Muscle of leg (tissue), 16 donors: ENCODE results near the gene UBL5. TPM values are rescaled to one million over a fixed set of nuclear protein-coding genes. Genes with fewer than 3 reads are reported as not detected.
"Not testable (repeated sequence)": the region's sequence is repeated elsewhere in the genome, so short reads cannot be mapped to it uniquely, and the experiment has no call there.

Source experiments
- DNase-seq: peaks from one replicate; pipeline ENCODE4 v3.0.0; 2013
- H3K27ac ChIP-seq: one replicate; pipeline ENCODE4 v1.5.1; 2013; ENCODE audit warnings: mild to moderate bottlenecking, low read length, control low read depth
- H3K27me3 ChIP-seq: one replicate; pipeline ENCODE4 v1.6.1; 2013; ENCODE audit warnings: low read length; ENCODE audit not compliant: control insufficient read depth, insufficient read depth
- H3K36me3 ChIP-seq: one replicate; pipeline ENCODE4 v1.6.1; 2013; ENCODE audit warnings: low read length; ENCODE audit not compliant: control insufficient read depth, insufficient read depth
- H3K4me1 ChIP-seq: one replicate; pipeline ENCODE4 v1.6.1; 2013; ENCODE audit warnings: low read length; ENCODE audit not compliant: control insufficient read depth, insufficient read depth
- H3K4me3 ChIP-seq: one replicate; pipeline ENCODE4 v1.5.1; 2013; ENCODE audit warnings: low read length, control low read depth
- H3K9me3 ChIP-seq: replicated peaks from 2 replicates; pipeline ENCODE4 v1.6.1; 2013; ENCODE audit warnings: low read depth, low read length; ENCODE audit not compliant: control insufficient read depth
- WGBS: methylation state at CpG from one replicate; pipeline ENCODE4 v1.1.5; 2013; ENCODE audit warnings: missing lambda C conversion rate; ENCODE audit not compliant: insufficient coverage; 5-methylcytosine and 5-hydroxymethylcytosine counted together
- long read RNA-seq, 11 donors: transcript quantifications; one replicate each; lab custom pipeline, GENCODE V29; 2026
- polyA plus RNA-seq, 8 donors: library from polyadenylated mRNA; unstranded; fragments of 120-200 nt; gene quantifications; one replicate each; pipeline versions ENCODE4 v1.2.1 to v1.2.3, GENCODE V29; 2013; ENCODE audit warnings: inconsistent platforms in 1 of 8, low replicate concordance in 1 of 8; ENCODE audit not compliant: insufficient read length in 8 of 8, insufficient read depth in 1 of 8
- total RNA-seq: library from RNA; stranded (reverse); fragments of 120-200 nt; gene quantifications from one replicate; pipeline ENCODE4 v1.2.4, GENCODE V29; 2013

Gene UBL5
- 333 TPM for total RNA-seq
- 100 to 1,000 TPM; 182 to 220 (median 195) TPM for polyA plus RNA-seq
- long read RNA-seq, donor 1, transcript UBL5-202 (5 exons, 432 nt) = major isoform, 57 of 75 reads
- long read RNA-seq, donor 1, transcript UBL5-201 (5 exons, 513 nt) = minor isoform, 8 of 75 reads
- long read RNA-seq, donor 1, partial matches to known transcripts = 8 of 75 reads
- long read RNA-seq, donor 1, other reads (novel, unspliced or antisense) = 0 of 75 reads
- long read RNA-seq, donor 2, transcript UBL5-202 (5 exons, 432 nt) = major isoform, 16 of 18 reads
- long read RNA-seq, donor 2, partial matches to known transcripts = 0 of 18 reads
- long read RNA-seq, donor 2, other reads (novel, unspliced or antisense) = 0 of 18 reads
- long read RNA-seq, donor 3, transcript UBL5-201 (5 exons, 513 nt) = minor isoform, 11 of 94 reads
- long read RNA-seq, donor 3, transcript UBL5-202 (5 exons, 432 nt) = major isoform, 71 of 94 reads
- long read RNA-seq, donor 3, partial matches to known transcripts = 12 of 94 reads
- long read RNA-seq, donor 3, other reads (novel, unspliced or antisense) = 0 of 94 reads
- long read RNA-seq, donor 4, transcript UBL5-201 (5 exons, 513 nt) = minor isoform, 9 of 136 reads
- long read RNA-seq, donor 4, transcript UBL5-202 (5 exons, 432 nt) = major isoform, 115 of 136 reads
- long read RNA-seq, donor 4, partial matches to known transcripts = 9 of 136 reads
- long read RNA-seq, donor 4, other reads (novel, unspliced or antisense) = 0 of 136 reads
- long read RNA-seq, donor 5, transcript UBL5-201 (5 exons, 513 nt) = minor isoform, 28 of 348 reads
- long read RNA-seq, donor 5, transcript UBL5-202 (5 exons, 432 nt) = major isoform, 273 of 348 reads
- long read RNA-seq, donor 5, partial matches to known transcripts = 38 of 348 reads
- long read RNA-seq, donor 5, other reads (novel, unspliced or antisense) = 5 of 348 reads
- long read RNA-seq, donor 6, transcript UBL5-202 (5 exons, 432 nt) = major isoform, 328 of 412 reads
- long read RNA-seq, donor 6, transcript UBL5-201 (5 exons, 513 nt) = minor isoform, 31 of 412 reads
- long read RNA-seq, donor 6, partial matches to known transcripts = 48 of 412 reads
- long read RNA-seq, donor 6, other reads (novel, unspliced or antisense) = 0 of 412 reads
- long read RNA-seq, donor 7, transcript UBL5-201 (5 exons, 513 nt) = minor isoform, 15 of 280 reads
- long read RNA-seq, donor 7, transcript UBL5-202 (5 exons, 432 nt) = major isoform, 229 of 280 reads
- long read RNA-seq, donor 7, partial matches to known transcripts = 32 of 280 reads
- long read RNA-seq, donor 7, other reads (novel, unspliced or antisense) = 0 of 280 reads
- long read RNA-seq, donor 8, transcript UBL5-202 (5 exons, 432 nt) = major isoform, 161 of 218 reads
- long read RNA-seq, donor 8, transcript UBL5-201 (5 exons, 513 nt) = minor isoform, 17 of 218 reads
- long read RNA-seq, donor 8, partial matches to known transcripts = 39 of 218 reads
- long read RNA-seq, donor 8, other reads (novel, unspliced or antisense) = 0 of 218 reads
- long read RNA-seq, donor 9, transcript UBL5-202 (5 exons, 432 nt) = major isoform, 78 of 211 reads
- long read RNA-seq, donor 9, transcript UBL5-201 (5 exons, 513 nt) = minor isoform, 6 of 211 reads
- long read RNA-seq, donor 9, partial matches to known transcripts = 35 of 211 reads
- long read RNA-seq, donor 9, other reads (novel, unspliced or antisense) = 89 of 211 reads
- long read RNA-seq, donor 10, transcript UBL5-202 (5 exons, 432 nt) = major isoform, 189 of 281 reads
- long read RNA-seq, donor 10, transcript UBL5-201 (5 exons, 513 nt) = minor isoform, 33 of 281 reads
- long read RNA-seq, donor 10, partial matches to known transcripts = 52 of 281 reads
- long read RNA-seq, donor 10, other reads (novel, unspliced or antisense) = 7 of 281 reads
- long read RNA-seq, donor 11, transcript UBL5-202 (5 exons, 432 nt) = major isoform, 153 of 184 reads
- long read RNA-seq, donor 11, transcript UBL5-201 (5 exons, 513 nt) = minor isoform, 16 of 184 reads
- long read RNA-seq, donor 11, partial matches to known transcripts = 14 of 184 reads
- long read RNA-seq, donor 11, other reads (novel, unspliced or antisense) = 0 of 184 reads

GRCh38 chr19:9827289-9828238 lies at the start of gene UBL5:
UBL5 (plus strand) TSS chr19:9827918; CDS start chr19:9828338, 420 bp downstream.
- Histone ChIP-seq H3K27ac (peak within 1 kb of the TSS; percentile 69), H3K4me1 (peaks cover 25% of the 10 kb centered on the region), H3K27me3 (no peaks in the 10 kb centered on the region), H3K9me3 (no peaks in the 10 kb centered on the region), H3K4me3 (peak within 1 kb of the TSS; percentile 97), H3K36me3 (peaks cover 14% of the 10 kb centered on the region)
- 0% methylated on average over 58 of the region's 62 CpGs for WGBS
- DNase-seq = peak; percentile 95

- Histone ChIP-seq H3K9me3 (peaks cover 2% of the 10 kb centered on the region), H3K4me1 (peaks cover 6% of the 10 kb centered on the region), H3K4me3 (no peak overlapping the region), H3K36me3 (no peaks in the 10 kb centered on the region), H3K27me3 (no peaks in the 10 kb centered on the region), H3K27ac (no peak overlapping the region)
- no peak for DNase-seq
- 100% methylated on average over 1 of the region's 2 CpGs for WGBS
Measured at GRCh38 chr19:9782338-9782737, 45.4 kb upstream of the UBL5 start.

DNA sequence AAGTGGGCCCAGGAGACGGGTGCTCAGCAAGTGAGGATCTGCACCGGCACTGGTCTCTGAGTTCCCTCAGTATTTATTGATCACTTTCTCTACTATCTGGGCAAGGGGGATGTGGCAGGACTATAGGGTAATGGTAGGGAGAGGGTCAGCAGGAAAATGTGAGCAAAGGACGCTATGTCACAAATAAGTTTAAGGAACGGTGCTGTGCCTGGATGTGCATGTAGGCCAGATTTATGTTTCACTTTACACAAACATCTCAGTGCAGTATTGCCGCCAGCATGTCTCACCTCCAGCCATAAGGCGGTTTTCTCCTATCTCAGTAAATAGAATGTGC lies 43.6 kb upstream of the UBL5 start:
- H3K27me3 ChIP-seq, H3K4me3 ChIP-seq, H3K36me3 ChIP-seq, H3K4me1 ChIP-seq, H3K9me3 ChIP-seq, DNase-seq: not testable (repeated sequence)
- no CpG with 5 or more reads among the region's 6 CpGs for WGBS
- peak overlapping the region; percentile 79 for H3K27ac ChIP-seq

DNA sequence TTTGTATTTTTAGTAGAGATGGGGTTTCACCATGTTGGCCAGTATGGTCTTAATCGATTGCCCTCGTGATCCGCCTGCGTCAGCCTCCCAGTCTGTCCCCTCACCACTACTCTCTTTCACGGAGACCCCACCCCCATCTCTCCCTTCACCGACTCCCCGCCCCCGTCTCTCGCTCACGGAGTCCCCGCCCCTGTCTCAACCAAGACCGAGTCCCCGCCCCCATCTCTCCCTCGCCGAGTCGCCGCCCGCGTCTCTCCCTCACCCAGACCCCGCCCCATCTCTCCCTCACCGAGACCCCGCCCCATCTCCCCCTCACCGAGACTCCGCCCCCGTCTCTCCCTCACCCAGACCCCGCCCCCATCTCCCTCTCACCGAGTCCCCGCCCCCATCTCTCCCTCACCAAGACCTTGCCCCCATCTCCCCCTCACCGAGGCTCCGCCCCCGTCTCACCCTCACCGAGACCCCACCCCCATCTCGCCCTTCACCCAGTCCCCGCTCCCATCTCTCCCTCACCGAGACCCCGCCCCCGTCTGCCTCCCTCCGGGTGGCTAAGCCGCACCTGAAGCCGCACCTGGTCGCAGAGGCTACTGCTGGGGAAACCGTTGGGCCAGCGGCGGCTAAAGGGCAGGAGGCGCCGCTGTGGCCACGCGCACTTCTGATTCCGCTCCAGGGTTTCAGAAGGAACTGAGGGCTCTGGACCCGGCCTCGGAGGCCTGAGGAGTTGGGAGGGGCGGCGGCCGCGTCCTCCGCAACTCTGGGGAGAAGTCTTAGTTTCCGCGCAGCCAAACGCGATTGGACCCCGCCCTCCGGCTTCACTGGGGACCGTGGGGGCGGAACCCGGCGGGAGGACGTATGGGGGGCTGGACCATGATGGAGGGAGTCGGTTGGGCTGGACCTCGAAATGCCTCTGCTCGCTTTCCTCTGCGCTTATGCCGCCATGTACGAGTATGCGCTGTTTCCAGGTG lies 42.1 kb upstream of the UBL5 start:
- H3K36me3 ChIP-seq = no peaks in the 10 kb centered on the region
- no peaks in the 10 kb centered on the region for H3K27me3 ChIP-seq
- peak overlapping the region; percentile 72 for H3K4me3 ChIP-seq
- peaks cover 6% of the 10 kb centered on the region for H3K4me1 ChIP-seq
- 1% methylated on average over 34 of the region's 74 CpGs for WGBS
- DNase-seq = peak; percentile 97
- no peaks in the 10 kb centered on the region for H3K9me3 ChIP-seq
- H3K27ac ChIP-seq = peak overlapping the region; percentile 99

- Histone ChIP-seq H3K27me3 (no peaks in the 10 kb centered on the region), H3K9me3 (no peaks in the 10 kb centered on the region), H3K36me3 (no peaks in the 10 kb centered on the region), H3K4me1 (peaks cover 7% of the 10 kb centered on the region), H3K27ac (peak overlapping the region; percentile 99), H3K4me3 (peak overlapping the region; percentile 72)
- DNase-seq = no peak
- 83% methylated on average over 1 of the region's 9 CpGs for WGBS
Measured at GRCh38 chr19:9786342-9786741, 41.4 kb upstream of the UBL5 start.

GRCh38 chr19:9786819-9787218 lies 40.9 kb upstream of the UBL5 start:
- no peak overlapping the region for H3K4me3 ChIP-seq
- WGBS = 97% methylated on average over 6 of the region's 8 CpGs

GRCh38 chr19:9788604-9789003 lies 39.1 kb upstream of the UBL5 start:
- not testable (repeated sequence) for H3K9me3 ChIP-seq, H3K4me3 ChIP-seq, H3K36me3 ChIP-seq, H3K27me3 ChIP-seq, H3K27ac ChIP-seq, DNase-seq, H3K4me1 ChIP-seq
- WGBS = 90% methylated on average over 4 of the region's 13 CpGs

More at GRCh38 chr19:9786819-9787218, 40.9 kb upstream of the UBL5 start:
- Histone ChIP-seq H3K27me3 (no peaks in the 10 kb centered on the region), H3K4me1 (peaks cover 10% of the 10 kb centered on the region), H3K9me3 (no peaks in the 10 kb centered on the region), H3K36me3 (no peaks in the 10 kb centered on the region), H3K27ac (no peak overlapping the region)
- DNase-seq = no peak
